Type B pancreatic cell (in vitro differentiated cells): ENCODE results near the gene SDK2. TPM values are rescaled to one million over a fixed set of nuclear protein-coding genes. Genes with fewer than 3 reads are reported as not detected.

Experiments
- DNase-seq: peaks from one replicate; pipeline ENCODE4 v3.0.0; 2021; ENCODE audit warnings: mixed read lengths; ENCODE audit not compliant: unreplicated experiment; ENCODE audit errors: extremely low spot score
- H3K27ac Mint-ChIP-seq: 2 replicates; pipeline ENCODE4 v1.8.0; 2021; ENCODE audit warnings: mild to moderate bottlenecking, mixed read lengths
- H3K27me3 Mint-ChIP-seq: 2 replicates; pipeline ENCODE4 v1.8.0; 2021; ENCODE audit warnings: mixed read lengths
- H3K36me3 Mint-ChIP-seq: 2 replicates; pipeline ENCODE4 v1.8.0; 2021; ENCODE audit warnings: mixed read lengths
- H3K4me1 Mint-ChIP-seq: one replicate; pipeline ENCODE4 v1.8.0; 2021; ENCODE audit warnings: mixed read lengths; ENCODE audit not compliant: unreplicated experiment
- H3K4me3 Mint-ChIP-seq: 2 replicates; pipeline ENCODE4 v1.8.0; 2021; ENCODE audit warnings: mild to moderate bottlenecking, mixed read lengths
- H3K9me3 Mint-ChIP-seq: 2 replicates; pipeline ENCODE4 v1.8.0; 2021; ENCODE audit warnings: mixed read lengths
- total RNA-seq: library from RNA; stranded (reverse); gene quantifications from 2 replicates; pipeline ENCODE4 v1.2.1, GENCODE V29; 2021; ENCODE audit warnings: low replicate concordance
- TF ChIP-seq, protein P1 (sequence below): fragments of 200-600 bp; sonication (generic); conservative IDR thresholded peaks from 2 replicates; pipeline ENCODE4 v1.5.0; 2021; ENCODE audit warnings: antibody characterized with exemption, mild to moderate bottlenecking

Gene SDK2
- total RNA-seq, 1 donor from 2014 or later: 47.3 TPM

DNA sequence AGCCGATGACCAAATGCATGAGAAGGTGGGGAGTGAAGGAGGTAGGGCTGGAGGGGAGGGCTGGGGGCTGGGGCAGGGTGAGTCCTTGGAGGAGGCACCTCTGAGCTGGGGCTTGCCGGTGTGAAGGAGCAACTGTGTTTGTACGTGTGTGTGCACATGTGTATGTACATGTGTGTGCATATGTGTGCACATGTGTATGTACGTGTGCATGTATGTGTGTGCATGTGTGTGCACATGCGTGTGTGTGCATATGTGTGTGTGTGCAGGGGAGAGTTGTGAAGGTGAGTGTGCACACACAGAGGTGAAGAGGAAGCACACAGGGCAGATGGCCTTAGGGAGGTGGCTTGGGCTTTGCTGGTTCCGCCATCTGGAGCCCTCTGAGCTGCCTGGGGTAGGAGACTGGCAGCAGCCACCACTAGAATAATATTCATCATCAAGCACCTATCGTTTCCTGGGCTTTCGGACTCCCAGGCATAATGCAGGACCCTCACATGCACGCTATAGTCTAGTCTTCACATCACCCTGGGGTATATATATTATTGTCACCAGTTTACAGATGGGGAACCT, 211.5 kb downstream of the SDK2 start:
- H3K27me3 Mint-ChIP-seq: peaks cover 3% of the 10 kb centered on the region

DNA sequence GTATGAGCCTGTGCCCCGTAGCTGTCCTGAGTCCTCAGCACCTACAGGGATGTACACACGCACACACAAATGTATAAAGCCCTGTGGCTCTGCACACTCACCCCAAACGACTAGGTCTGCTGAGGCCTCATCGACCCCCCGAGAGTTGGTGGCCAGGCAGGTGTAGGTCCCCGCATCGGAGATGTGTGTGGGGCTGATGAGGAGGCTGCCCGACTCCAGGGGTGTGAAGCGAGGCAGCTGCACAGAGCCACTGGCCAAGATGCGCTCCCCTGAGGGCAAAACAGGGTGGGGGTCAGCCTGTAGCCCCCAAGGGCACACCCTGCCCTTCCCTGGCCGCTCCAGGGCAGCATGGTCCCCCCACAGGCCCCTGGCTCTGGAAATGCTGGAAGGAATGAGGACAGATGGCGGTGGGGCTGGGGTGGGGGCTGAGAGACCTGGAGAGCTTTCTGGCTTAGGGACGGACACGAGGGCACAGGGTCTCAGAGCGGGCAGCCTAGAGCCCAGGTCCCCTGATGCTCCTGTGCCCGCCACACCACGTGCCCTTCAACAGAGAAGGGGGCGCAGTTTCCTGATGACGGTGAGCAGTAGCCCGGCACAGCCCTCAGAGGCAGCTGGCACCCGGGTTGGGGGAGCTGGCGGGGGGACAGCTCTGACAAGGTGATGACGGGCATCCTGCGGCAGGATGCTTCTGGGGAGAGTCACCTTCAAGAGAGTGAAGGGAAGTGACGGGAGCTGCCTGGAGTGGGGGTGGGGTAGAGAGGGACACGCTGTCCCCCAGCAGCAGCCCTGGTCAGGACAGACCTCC, 212.6 kb downstream of the SDK2 start:
- Mint-ChIP-seq H3K36me3 (peaks cover 4% of the 10 kb centered on the region), H3K4me1 (peaks cover 10% of the 10 kb centered on the region), H3K27me3 (peaks cover 2% of the 10 kb centered on the region), H3K4me3 (no peak overlapping the region), H3K27ac (no peak overlapping the region), H3K9me3 (no peaks in the 10 kb centered on the region)
- TF ChIP-seq, protein P1, sequence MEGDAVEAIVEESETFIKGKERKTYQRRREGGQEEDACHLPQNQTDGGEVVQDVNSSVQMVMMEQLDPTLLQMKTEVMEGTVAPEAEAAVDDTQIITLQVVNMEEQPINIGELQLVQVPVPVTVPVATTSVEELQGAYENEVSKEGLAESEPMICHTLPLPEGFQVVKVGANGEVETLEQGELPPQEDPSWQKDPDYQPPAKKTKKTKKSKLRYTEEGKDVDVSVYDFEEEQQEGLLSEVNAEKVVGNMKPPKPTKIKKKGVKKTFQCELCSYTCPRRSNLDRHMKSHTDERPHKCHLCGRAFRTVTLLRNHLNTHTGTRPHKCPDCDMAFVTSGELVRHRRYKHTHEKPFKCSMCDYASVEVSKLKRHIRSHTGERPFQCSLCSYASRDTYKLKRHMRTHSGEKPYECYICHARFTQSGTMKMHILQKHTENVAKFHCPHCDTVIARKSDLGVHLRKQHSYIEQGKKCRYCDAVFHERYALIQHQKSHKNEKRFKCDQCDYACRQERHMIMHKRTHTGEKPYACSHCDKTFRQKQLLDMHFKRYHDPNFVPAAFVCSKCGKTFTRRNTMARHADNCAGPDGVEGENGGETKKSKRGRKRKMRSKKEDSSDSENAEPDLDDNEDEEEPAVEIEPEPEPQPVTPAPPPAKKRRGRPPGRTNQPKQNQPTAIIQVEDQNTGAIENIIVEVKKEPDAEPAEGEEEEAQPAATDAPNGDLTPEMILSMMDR: no peak
- DNase-seq: no peak

More for the DNA sequence above, 211.5 kb downstream of the SDK2 start:
- no peak for DNase-seq
- Mint-ChIP-seq H3K36me3 (peaks cover 4% of the 10 kb centered on the region), H3K9me3 (no peaks in the 10 kb centered on the region), H3K4me3 (no peak overlapping the region), H3K4me1 (peaks cover 20% of the 10 kb centered on the region), H3K27ac (peak overlapping the region; percentile 33)
- TF ChIP-seq, protein P1: no peak

GRCh38 chr17:73430848-73431247, 213.4 kb downstream of the SDK2 start:
- H3K27ac Mint-ChIP-seq: no peak overlapping the region
- no peak overlapping the region for H3K4me3 Mint-ChIP-seq
- peaks cover 8% of the 10 kb centered on the region for H3K4me1 Mint-ChIP-seq
- H3K9me3 Mint-ChIP-seq: no peaks in the 10 kb centered on the region
- DNase-seq: no peak
- TF ChIP-seq, protein P1: no peak
- H3K27me3 Mint-ChIP-seq: no peaks in the 10 kb centered on the region
- H3K36me3 Mint-ChIP-seq: peaks cover 4% of the 10 kb centered on the region

DNA sequence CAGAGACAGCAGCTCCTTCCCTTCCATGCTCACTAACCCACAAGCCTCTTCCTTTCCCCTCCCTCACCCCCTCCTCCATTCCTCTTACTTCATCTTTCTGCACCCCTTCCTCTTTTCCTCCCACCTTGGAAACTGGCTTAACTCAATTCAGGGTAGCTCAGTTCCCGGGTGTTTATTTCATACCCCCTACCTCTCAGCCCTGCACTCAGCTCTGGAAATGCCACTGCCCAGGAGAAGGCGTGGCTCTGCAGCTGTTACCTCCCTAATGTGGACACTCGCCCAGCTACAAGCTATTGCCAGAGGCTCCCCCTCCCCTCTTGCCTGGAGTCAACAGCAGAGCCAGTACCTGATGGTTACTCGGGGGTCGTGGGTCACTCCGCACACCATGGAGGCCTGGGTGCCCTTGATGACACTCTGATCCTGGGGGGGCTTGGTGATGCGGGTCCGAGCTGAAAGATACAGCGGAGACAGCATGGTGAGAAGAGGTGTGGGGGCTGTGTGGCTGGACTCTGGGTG, 214.0 kb downstream of the SDK2 start:
- peaks cover 8% of the 10 kb centered on the region for H3K4me1 Mint-ChIP-seq
- TF ChIP-seq, protein P1: no peak
- H3K4me3 Mint-ChIP-seq: no peak overlapping the region
- no peak overlapping the region for H3K27ac Mint-ChIP-seq
- H3K36me3 Mint-ChIP-seq: peaks cover 4% of the 10 kb centered on the region
- DNase-seq: no peak
- H3K27me3 Mint-ChIP-seq: no peaks in the 10 kb centered on the region
- no peaks in the 10 kb centered on the region for H3K9me3 Mint-ChIP-seq

DNA sequence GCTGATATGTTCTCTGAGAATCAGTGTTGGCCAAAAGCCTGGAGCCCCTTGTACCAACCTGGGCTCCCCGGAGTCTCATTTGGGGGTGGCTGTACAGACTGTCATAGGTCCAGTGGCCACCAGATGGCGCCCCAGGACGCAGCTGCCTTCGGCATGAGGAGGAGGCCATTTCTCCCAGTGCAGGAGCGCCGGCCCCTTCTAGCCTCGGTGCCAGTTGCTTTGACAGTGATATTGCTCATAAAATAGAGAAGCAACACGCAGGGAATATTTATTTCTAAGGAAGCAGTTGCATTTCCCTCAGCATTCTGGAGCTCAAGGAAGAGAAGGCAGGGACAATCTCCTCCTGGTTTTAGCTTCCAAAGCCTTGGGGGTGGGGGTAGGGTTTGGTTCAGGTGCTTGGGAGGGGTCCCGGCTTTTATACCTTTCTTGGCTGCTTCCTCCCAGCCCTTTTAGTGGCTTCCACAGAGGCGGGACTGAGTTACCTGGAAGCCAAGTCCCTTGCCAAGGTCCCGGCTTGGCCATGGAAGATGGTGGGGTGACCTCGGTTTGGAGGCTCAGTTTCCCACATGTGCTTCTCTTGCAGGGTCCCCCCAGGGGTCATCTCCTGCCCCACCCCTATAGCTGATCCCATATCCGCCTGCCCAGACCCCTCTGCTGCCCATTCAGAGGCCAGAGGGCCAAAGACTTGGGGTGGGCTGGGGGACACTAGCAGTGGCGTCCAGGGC, 214.6 kb downstream of the SDK2 start:
- TF ChIP-seq, protein P1: peak; percentile 99
- DNase-seq: peak; percentile 92
- Mint-ChIP-seq H3K9me3 (no peaks in the 10 kb centered on the region), H3K27ac (no peak overlapping the region), H3K36me3 (peaks cover 4% of the 10 kb centered on the region), H3K27me3 (no peaks in the 10 kb centered on the region), H3K4me3 (no peak overlapping the region), H3K4me1 (peaks cover 8% of the 10 kb centered on the region)
